ENCODE data around the gene PRKAR2A. TPM values are rescaled to one million over a fixed set of nuclear protein-coding genes. Genes with fewer than 3 reads are reported as not detected.
A peak's percentile ranks its signal among the peaks of the same experiment; 100 is the strongest.
"Not testable (repeated sequence)": the region's sequence is repeated elsewhere in the genome, so short reads cannot be mapped to it uniquely, and the experiment has no call there.

PRKAR2A gene
- total RNA-seq, 1 donor from 2014 or later: 46.3 TPM

- no peak for ATAC-seq
Measured at GRCh38 chr3:48776854-48777253, 70.8 kb downstream of the PRKAR2A start.

DNA sequence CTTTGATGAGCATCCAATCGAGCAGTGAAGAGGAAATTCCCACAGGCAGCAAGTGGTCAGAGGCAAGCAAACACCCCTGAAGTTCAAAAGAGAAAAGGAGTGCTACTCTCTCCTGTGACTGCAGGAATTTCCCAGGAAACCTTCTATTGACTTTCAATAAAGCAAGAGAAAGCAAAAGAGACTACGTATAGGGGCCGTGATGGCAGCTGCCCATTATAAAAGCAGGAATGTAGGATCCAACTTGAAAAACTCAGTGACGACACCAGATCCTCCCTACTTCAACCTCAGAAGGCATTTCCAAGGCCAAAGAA is 77.5 kb downstream of the PRKAR2A start:
- ATAC-seq: no peak

DNA sequence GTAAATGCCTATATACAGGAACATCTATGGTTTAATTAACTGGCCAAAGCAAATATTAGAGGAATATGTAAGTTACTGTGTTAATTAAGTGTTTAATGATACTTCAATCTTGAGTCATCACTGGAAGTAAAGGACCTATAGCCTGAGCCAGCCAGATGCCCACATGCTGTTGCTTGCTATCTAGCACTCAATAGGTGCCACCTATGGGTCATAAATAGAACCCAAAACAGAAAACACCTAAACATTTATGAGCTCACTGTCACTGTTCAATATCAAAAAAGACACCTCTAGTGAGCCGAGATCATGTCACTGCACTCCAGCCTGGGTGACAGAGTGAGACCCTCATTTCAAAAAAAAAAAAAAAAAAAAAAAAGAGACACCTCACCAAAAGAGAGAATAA is 82.3 kb downstream of the PRKAR2A start:
- peak; percentile 80 for ATAC-seq

DNA sequence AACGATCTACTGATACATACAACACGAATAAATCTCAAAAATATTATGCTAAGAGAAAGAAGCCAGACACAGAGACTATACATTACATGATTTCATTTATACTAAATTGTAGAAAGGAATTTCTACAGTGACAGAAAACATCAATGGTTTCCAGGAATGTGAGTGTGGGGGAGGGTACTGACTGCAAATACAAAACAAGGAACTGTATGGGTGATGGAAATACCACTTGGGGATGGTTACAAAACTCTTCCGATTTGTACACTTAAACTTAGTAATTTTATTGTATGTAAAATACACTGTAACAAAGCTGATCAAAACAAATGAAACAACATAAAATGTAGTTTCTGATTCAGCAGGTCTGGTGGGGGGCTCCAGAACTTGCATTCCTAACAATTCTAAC is 84.9 kb downstream of the PRKAR2A start:
- ATAC-seq: no peak

DNA sequence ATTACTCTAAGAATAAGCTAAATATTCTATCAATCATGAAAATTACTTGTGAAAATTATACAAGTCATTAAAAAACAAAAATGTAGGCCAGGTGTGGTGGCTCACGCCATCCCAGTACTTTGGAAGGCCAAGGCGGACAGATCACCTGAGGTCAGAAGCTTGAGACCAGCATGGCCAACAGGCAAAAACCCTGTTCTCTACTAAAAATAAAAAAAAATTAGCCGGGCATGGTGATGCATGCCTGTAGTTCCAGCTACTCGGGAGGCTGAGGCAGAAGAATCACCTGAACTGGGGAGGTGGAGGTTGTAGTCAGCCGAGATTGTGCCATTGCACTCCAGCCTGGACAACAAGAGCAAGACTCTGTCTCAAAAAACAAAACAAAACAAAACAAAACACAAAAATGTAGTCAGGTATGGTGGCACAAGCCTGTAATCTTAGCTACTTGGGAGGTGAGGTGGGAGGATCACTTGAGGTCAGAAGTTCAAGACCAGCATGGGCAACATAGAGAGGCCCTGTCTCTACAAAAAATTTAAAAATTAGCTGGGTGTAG is 87.6 kb downstream of the PRKAR2A start:
- not testable (repeated sequence) for ATAC-seq

GRCh38 chr3:48759531-48759930 is 88.1 kb downstream of the PRKAR2A start:
- peak; percentile 73 for ATAC-seq

DNA sequence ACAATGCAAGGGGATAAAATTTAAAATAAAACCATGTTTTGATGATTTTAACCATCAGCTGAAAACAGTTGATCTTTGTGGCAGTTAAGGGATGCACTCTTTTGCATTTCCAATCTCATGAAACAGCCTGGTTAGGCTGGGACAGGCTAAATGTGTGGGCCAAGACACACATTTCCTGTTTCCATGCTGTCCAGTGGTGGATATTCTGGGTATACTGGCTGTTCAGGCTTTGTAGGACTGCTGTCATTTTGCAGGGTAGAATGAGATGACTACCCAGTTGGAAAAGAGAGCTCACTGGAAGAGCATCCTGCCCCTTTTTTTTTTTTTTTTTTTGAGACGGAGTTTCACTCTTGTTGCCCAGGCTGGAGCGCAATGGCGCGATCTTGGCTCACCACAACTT is 88.6 kb downstream of the PRKAR2A start:
- ATAC-seq: peak; percentile 79

DNA sequence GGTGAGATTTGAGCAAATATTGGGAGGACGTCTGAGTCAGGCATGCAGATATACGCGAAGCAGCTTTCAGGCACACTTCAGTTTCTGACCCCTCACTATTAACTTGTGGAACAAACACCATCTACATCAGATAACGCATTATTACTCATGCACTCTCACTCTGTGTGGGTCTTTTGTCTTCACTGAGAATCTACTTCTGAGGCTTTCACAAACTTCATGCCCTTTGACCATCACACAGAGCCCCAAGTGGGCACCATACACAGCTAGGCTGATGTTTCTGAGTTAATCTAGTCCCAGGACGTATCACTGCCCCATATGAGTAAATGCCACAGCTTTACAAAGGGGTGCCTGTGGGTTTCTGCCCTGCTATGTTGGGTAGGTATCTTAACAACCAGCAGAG is 91.0 kb downstream of the PRKAR2A start:
- ATAC-seq: no peak

GRCh38 chr3:48750856-48751255 is 96.8 kb downstream of the PRKAR2A start:
- ATAC-seq: no peak

- ATAC-seq: no peak
Measured at GRCh38 chr3:48748754-48749153, 98.9 kb downstream of the PRKAR2A start.

- no peak for ATAC-seq
Measured at GRCh38 chr3:48747706-48748105, 100.0 kb downstream of the PRKAR2A start.

DNA sequence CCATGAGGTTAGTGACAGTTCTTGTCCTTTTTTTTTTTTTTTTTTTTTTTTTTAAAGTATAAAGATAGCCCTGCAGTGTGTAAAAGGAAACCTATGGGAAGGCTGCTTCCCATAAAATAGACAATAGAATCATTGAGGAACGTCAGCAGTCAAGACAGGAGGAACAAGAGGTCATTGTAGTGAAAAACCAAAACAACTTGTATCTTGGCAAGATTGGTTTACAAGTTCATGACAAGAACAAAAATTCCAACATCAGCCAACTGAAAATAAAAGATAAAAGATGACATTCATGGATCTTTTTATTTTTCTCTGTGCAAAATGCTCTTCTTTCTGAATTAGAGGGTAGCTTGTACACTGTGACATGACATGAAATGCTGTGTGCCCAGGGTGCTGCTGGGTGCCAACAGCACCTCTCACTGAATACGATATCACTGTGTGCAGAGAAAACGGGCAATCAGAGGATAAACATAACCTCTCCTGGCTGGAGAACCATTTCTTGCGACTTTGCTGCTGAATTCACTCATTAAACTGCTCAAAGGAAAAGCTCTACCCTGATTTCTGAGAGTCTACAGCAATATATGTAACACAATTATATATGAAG is 100.6 kb downstream of the PRKAR2A start:
- ATAC-seq: no peak

GRCh38 chr3:48743773-48744172 is 103.9 kb downstream of the PRKAR2A start:
- no peak for ATAC-seq

DNA sequence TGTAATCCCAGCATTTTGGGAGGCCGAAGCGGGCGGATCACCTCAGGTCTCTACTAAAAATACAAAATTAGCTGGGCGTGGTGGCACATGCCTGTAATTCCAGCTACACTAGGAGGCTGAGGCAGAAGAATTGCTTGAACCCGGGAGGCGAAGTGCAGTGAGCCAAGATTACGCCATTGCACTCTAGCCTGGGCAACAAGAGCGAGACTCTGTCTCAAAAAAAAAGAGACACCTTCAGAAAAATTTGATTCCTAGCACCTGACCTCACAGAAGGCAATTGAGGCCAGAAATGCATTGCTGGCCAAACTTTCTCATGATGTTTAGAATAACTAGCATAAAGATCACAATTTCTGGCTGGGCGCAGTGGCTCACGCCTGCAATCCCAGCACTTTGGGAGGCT is 106.4 kb downstream of the PRKAR2A start:
- not testable (repeated sequence) for ATAC-seq

- ATAC-seq: peak; percentile 88
Measured at GRCh38 chr3:48739955-48740823, 107.5 kb downstream of the PRKAR2A start.

- ATAC-seq: peak; percentile 1
Measured at GRCh38 chr3:48739617-48739954, 108.1 kb downstream of the PRKAR2A start.

DNA sequence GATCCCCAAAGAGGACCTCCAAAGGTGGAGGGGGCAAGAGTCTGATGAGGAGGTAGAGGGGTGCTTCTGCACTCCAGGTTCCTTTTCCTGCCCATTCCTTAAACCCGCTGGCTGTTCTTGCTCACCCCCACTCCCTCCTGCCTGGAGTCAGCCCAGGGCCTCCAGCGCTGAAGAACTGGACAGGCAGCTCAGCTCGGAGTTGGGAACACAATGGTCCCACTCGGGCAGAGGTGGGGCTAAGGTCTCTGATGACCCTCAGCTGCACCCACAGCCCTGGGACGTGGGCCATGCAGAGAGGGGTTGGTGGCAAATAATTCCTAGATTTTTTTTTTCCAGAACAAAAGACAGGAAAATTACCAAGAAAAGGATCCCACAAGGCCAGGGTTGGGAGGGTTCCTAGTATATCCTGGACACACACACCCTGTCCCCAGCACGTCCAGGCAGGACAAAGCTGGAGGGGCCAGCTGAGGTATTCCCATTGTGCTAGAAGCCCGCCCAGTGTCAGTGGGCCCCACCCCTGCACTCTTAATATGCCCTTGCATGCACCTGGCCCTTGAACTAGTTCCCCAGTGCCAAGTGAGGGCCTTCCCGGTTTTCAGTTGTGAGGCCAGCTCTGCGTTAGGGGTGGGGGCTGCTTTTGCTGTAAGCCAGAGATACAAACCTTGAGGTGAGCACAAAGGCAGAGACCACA is 108.6 kb downstream of the PRKAR2A start:
- peak; percentile 77 for ATAC-seq

GRCh38 chr3:48738144-48738536 is 109.5 kb downstream of the PRKAR2A start:
- ATAC-seq: no peak

GRCh38 chr3:48735075-48735767 is 112.5 kb downstream of the PRKAR2A start:
- ATAC-seq: not testable (repeated sequence)

DNA sequence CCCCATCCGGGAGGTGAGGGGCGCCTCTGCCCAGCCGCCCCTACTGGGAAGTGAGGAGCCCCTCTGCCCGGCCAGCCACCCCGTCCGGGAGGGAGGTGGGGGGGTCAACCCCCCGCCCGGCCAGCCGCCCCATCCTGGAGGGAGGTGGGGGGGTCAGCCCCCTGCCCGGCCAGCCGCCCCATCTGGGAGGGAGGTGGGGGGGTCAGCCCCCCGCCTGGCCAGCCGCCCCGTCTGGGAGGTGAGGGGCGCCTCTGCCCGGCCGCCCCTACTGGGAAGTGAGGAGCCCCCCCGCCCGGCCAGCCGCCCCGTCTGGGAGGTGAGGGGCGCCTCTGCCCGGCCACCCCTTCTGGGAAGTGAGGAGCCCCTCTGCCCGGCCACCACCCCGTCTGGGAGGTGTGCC is 113.1 kb downstream of the PRKAR2A start:
- ATAC-seq: not testable (repeated sequence)

- not testable (repeated sequence) for ATAC-seq
Measured at GRCh38 chr3:48733752-48734518, 113.7 kb downstream of the PRKAR2A start.

DNA sequence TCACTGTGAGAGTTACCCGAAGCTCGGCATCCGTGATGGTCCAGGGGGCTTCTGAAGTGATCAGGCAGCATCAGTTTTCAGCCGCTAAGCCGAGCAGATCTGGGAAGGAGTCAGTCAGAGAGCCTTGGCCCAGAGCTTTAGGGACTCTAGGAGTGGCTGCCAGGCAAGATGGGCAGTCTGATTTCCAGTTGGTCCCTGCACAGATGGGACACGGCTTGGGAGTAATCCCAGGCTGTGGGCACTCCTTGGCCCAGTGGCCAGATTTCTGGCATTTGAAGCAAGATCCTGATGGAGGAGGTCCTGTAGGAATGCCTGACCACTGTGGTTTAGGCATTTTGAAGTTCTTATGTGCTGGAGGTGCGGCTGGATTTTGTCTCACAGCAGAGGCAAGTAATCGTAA is 120.2 kb downstream of the PRKAR2A start:
- ATAC-seq: no peak
